GM10266 (cell line): ENCODE results near the gene TWF1.
A peak's percentile ranks its signal among the peaks of the same experiment; 100 is the strongest.

Source experiments
- DNase-seq: peaks from one replicate; pipeline ENCODE4 v3.0.0; 2012; ENCODE audit errors: extremely low spot score
- TF ChIP-seq, protein P1 (sequence below): IDR thresholded peaks from 2 replicates; pipeline ENCODE4 v1.5.1; 2012; ENCODE audit warnings: mild to moderate bottlenecking, low read depth; ENCODE audit not compliant: control insufficient read depth, insufficient read depth; ENCODE audit errors: missing control alignments

TWF1 gene

DNA sequence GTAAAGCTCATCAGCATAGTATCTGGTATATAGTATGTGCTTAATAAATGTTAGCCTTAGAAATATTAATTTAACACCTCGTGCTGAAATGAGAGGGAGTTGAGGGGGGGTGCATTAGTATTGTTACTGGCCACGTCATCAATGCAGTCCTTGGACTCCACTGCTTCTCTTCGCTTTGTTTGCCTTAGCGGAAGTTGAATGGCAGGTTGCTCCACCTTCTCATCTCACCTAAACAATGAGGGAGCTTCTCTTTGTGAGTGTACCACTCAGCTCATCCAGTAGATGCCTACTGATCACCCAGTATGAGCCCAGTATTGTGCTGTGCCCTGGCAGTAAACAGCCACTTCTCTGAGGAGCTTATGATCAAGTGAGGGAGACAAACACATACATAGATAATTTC, 34.2 kb upstream of the TWF1 start:
- TF ChIP-seq, protein P1, sequence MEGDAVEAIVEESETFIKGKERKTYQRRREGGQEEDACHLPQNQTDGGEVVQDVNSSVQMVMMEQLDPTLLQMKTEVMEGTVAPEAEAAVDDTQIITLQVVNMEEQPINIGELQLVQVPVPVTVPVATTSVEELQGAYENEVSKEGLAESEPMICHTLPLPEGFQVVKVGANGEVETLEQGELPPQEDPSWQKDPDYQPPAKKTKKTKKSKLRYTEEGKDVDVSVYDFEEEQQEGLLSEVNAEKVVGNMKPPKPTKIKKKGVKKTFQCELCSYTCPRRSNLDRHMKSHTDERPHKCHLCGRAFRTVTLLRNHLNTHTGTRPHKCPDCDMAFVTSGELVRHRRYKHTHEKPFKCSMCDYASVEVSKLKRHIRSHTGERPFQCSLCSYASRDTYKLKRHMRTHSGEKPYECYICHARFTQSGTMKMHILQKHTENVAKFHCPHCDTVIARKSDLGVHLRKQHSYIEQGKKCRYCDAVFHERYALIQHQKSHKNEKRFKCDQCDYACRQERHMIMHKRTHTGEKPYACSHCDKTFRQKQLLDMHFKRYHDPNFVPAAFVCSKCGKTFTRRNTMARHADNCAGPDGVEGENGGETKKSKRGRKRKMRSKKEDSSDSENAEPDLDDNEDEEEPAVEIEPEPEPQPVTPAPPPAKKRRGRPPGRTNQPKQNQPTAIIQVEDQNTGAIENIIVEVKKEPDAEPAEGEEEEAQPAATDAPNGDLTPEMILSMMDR: no peak
- no peak for DNase-seq

DNA sequence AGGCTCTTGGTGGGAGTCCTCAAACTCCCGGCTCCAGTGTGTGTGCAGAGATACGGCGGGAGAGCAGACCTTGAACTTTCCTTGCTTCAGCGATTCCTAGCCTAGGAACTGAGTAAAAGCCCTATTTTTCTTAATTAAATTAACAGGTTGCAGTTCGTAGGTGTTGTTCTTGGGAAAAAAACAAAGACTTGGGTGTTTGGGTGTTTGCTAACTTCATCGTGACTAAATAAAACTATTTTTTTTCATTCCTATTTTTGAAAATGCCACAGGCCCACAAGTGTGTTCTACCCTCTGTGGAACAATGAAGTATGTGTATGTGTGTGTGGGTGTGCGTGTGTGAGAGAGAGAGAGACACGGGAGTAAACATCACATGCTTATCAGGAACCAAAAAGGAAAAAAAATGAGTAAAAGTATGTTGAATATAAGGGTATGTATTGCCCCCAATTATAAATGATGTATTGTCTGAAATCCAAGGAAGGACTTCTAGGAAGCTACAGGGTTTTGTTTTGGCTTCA, 30.4 kb upstream of the TWF1 start:
- TF ChIP-seq, protein P1: no peak
- DNase-seq: no peak

- peak; percentile 81 for DNase-seq
- TF ChIP-seq, protein P1: no peak
Measured at GRCh38 chr12:43835656-43836474, 29.7 kb upstream of the TWF1 start, which contains the start of gene TMEM117. Gene TMEM117, plus strand, starts transcription at chr12:43836081.

GRCh38 chr12:43835264-43835655, 29.1 kb upstream of the TWF1 start:
- peak; percentile 23 for DNase-seq
- TF ChIP-seq, protein P1: no peak

- TF ChIP-seq, protein P1: no peak
- no peak for DNase-seq
Measured at GRCh38 chr12:43832463-43833168, 26.5 kb upstream of the TWF1 start.

DNA sequence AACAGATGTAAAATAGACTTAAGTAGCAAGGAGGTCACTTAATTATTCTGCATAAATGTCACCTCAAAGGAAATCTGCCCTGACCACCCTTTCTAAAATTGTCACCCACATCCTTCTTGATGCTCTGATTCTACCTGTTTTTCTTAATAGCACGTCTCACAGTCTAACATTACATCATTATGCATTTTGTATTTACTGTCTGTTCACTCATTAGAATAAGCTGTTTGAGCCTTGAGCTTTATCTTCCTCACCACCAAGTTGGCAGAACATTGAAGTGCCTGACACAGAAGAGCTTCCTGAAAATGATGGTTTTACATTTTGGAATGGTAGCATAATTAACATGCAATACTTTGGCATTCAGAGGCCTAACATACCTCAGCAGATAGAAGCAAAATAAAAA, 21.0 kb upstream of the TWF1 start:
- no peak for DNase-seq
- TF ChIP-seq, protein P1: no peak
